IMR-90 (cell line): ENCODE measurements around the gene SERPINI2. TPM values are rescaled to one million over a fixed set of nuclear protein-coding genes. Genes with fewer than 3 reads are reported as not detected.
"Not testable (repeated sequence)": the region's sequence is repeated elsewhere in the genome, so short reads cannot be mapped to it uniquely, and the experiment has no call there.

Source experiments
- ATAC-seq: fragments of 200-7000 bp; cut with Tn5 transposase; 2 replicates; pipeline ENCODE4 v1.9.1; 2020; ENCODE audit warnings: low read depth, mild to moderate bottlenecking, moderate library complexity
- BruUV-seq: library from RNA; stranded (reverse); fragments of 400-500 nt; replicated peaks from 2 replicates; lab custom pipeline; 2021; lab: Mats Ljungman, UMichigan
- CTCF ChIA-PET: fragments of 300-600 bp; formaldehyde crosslinking; extraction: SDS; loops from one replicate; lab custom pipeline; 2021; ENCODE audit warnings: antibody characterized with exemption; lab: Yijun Ruan, JAX
- POLR2A ChIA-PET: fragments of 300-600 bp; sonication (Branson Sonifier 250); formaldehyde crosslinking; loops from one replicate; lab custom pipeline; 2022; ENCODE audit warnings: antibody characterized with exemption; ENCODE audit not compliant: unreplicated experiment; lab: Charles Lee
- DNase-seq: peaks from one replicate; pipeline ENCODE4 v3.0.0; 2013
- H2AFZ ChIP-seq: replicated peaks from 2 replicates; pipeline ENCODE3; 2013; ENCODE audit warnings: low read length, mild to moderate bottlenecking; ENCODE audit not compliant: poor library complexity
- H2AK5ac ChIP-seq: 2 replicates; pipeline ENCODE4 v1.6.1; 2013; ENCODE audit warnings: low read depth, low read length, inconsistent platforms
- H2AK9ac ChIP-seq: replicated peaks from 2 replicates; pipeline ENCODE3; 2013; ENCODE audit warnings: mild to moderate bottlenecking, low read depth, low read length, moderate library complexity; ENCODE audit not compliant: poor library complexity
- H2BK120ac ChIP-seq: 2 replicates; pipeline ENCODE4 v1.6.1; 2013; ENCODE audit warnings: low read depth, low read length, inconsistent platforms
- H2BK15ac ChIP-seq: 3 replicates; pipeline ENCODE4 v1.6.1; 2013; ENCODE audit warnings: low read depth, low read length, inconsistent platforms
- H2BK20ac ChIP-seq: 2 replicates; pipeline ENCODE4 v1.6.1; 2013; ENCODE audit warnings: low read depth, mild to moderate bottlenecking, inconsistent platforms, low read length, moderate library complexity
- H2BK5ac ChIP-seq: 2 replicates; pipeline ENCODE4 v1.6.1; 2013; ENCODE audit warnings: mild to moderate bottlenecking, low read depth, low read length, inconsistent platforms; ENCODE audit not compliant: poor library complexity, severe bottlenecking
- H3K14ac ChIP-seq: replicated peaks from 2 replicates; pipeline ENCODE4 v1.6.1; 2013; ENCODE audit warnings: low read depth, low read length, inconsistent platforms
- H3K18ac ChIP-seq: 2 replicates; pipeline ENCODE4 v1.6.1; 2013; ENCODE audit warnings: low read depth, low read length, control low read depth
- H3K23ac ChIP-seq: 2 replicates; pipeline ENCODE4 v1.6.1; 2013; ENCODE audit warnings: low read depth, low read length, inconsistent platforms
- H3K27ac ChIP-seq: 2 replicates; pipeline ENCODE4 v1.5.1; 2013; ENCODE audit warnings: mild to moderate bottlenecking, control low read depth, low read length; ENCODE audit not compliant: insufficient read depth
- H3K27me3 ChIP-seq: 2 replicates; pipeline ENCODE4 v1.6.1; 2013; ENCODE audit warnings: low read length; ENCODE audit not compliant: control insufficient read depth, insufficient read depth
- H3K36me3 ChIP-seq: 2 replicates; pipeline ENCODE4 v1.6.1; 2013; ENCODE audit warnings: low read length, mixed read lengths; ENCODE audit not compliant: control insufficient read depth, insufficient read depth
- H3K4ac ChIP-seq: 2 replicates; pipeline ENCODE4 v1.6.1; 2013; ENCODE audit warnings: low read depth, low read length, inconsistent platforms
- H3K4me1 ChIP-seq: 2 replicates; pipeline ENCODE4 v1.6.1; 2013; ENCODE audit warnings: low read length, mixed read lengths; ENCODE audit not compliant: control insufficient read depth, insufficient read depth
- H3K4me2 ChIP-seq: 2 replicates; pipeline ENCODE4 v1.6.1; 2013; ENCODE audit warnings: low read depth, mild to moderate bottlenecking, control low read depth, low read length, moderate library complexity
- H3K4me3 ChIP-seq: 2 replicates; pipeline ENCODE4 v1.5.1; 2013; ENCODE audit warnings: low read depth, mild to moderate bottlenecking, control low read depth, low read length, moderate library complexity; ENCODE audit not compliant: insufficient read depth
- H3K56ac ChIP-seq: 2 replicates; pipeline ENCODE4 v1.6.1; 2013; ENCODE audit warnings: low read length, inconsistent platforms; ENCODE audit not compliant: insufficient read depth; ENCODE audit errors: extremely low read depth
- H3K79me1 ChIP-seq, 2 experiments: 2 replicates each; pipeline ENCODE4 v1.6.1; 2013; ENCODE audit warnings: low read length in 2 of 2, inconsistent platforms in 1 of 2, low read depth in 1 of 2
- H3K9ac ChIP-seq: 2 replicates; pipeline ENCODE4 v1.6.1; 2013; ENCODE audit warnings: low read depth, low read length, control low read depth
- H3K9me1 ChIP-seq: 2 replicates; pipeline ENCODE4 v1.6.1; 2013; ENCODE audit warnings: low read length, inconsistent platforms; ENCODE audit not compliant: insufficient read depth
- H3K9me3 ChIP-seq: 2 replicates; pipeline ENCODE4 v1.6.1; 2013; ENCODE audit warnings: low read length; ENCODE audit not compliant: control insufficient read depth, insufficient read depth
- H4K20me1 ChIP-seq: 2 replicates; pipeline ENCODE4 v1.6.1; 2013; ENCODE audit warnings: low read length, inconsistent platforms; ENCODE audit not compliant: insufficient read depth
- H4K5ac ChIP-seq: 2 replicates; pipeline ENCODE4 v1.6.1; 2013; ENCODE audit warnings: mild to moderate bottlenecking, low read depth, low read length, control low read depth
- H4K8ac ChIP-seq, 2 experiments: 2 replicates each; pipeline ENCODE4 v1.6.1; 2013; ENCODE audit warnings: low read depth in 2 of 2, low read length in 2 of 2, control low read depth in 1 of 2, inconsistent platforms in 1 of 2
- H4K91ac ChIP-seq: 2 replicates; pipeline ENCODE4 v1.6.1; 2013; ENCODE audit warnings: low read depth, low read length, inconsistent platforms; ENCODE audit not compliant: insufficient read depth
- WGBS, 2 experiments: methylation state at CpG; one replicate each; pipeline versions ENCODE4 v1.1.5 to v1.1.7; 2013; ENCODE audit warnings: missing lambda C conversion rate in 2 of 2; ENCODE audit not compliant: insufficient read length in 1 of 2; ENCODE audit errors: extremely low coverage in 2 of 2; 5-methylcytosine and 5-hydroxymethylcytosine counted together
- dilution Hi-C: fragments of 300-500 bp; cut with HindIII; formaldehyde crosslinking; loops from one replicate; pipeline ENCODE4 v1.14.3; 2018; ENCODE audit warnings: low sequenced_read_pairs; ENCODE audit not compliant: unreplicated experiment
- in situ Hi-C: fragments of 300-500 bp; cut with MboI; formaldehyde crosslinking; loops from 3 replicates; pipeline ENCODE4 v1.14.3; 2019; ENCODE audit warnings: low sequenced_read_pairs, inconsistent platforms, mixed read lengths
- intact Hi-C: fragments of 100-400 bp; cut with micrococcal nuclease; formaldehyde crosslinking; loops from 2 replicates; pipeline ENCODE4 v1.10.0; 2022
- polyA plus RNA-seq, 3 experiments: library from polyadenylated mRNA; depleted of rRNA; stranded (reverse); fragments of >200 nt; gene quantifications; 2 replicates each; pipeline ENCODE4 v1.2.3, GENCODE V29; 2012; ENCODE audit warnings: low replicate concordance in 1 of 3
- total RNA-seq: library from RNA; depleted of rRNA; stranded (reverse); fragments of >200 nt; gene quantifications from 2 replicates; pipeline ENCODE4 v1.2.3, GENCODE V29; 2012

Gene SERPINI2
- total and polyA plus RNA-seq, 2 of the 4 experiments (the other 2 are of a cell fraction), result not detected

GRCh38 chr3:167426962-167427361 is 46.9 kb downstream of the SERPINI2 start:
- H3K23ac ChIP-seq, H3K27me3 ChIP-seq, H4K91ac ChIP-seq, CTCF ChIA-PET, H3K14ac ChIP-seq, H2BK15ac ChIP-seq, H2AFZ ChIP-seq, H3K79me1 ChIP-seq, H3K4me1 ChIP-seq, H3K18ac ChIP-seq, H3K27ac ChIP-seq, H3K9me1 ChIP-seq, H2BK5ac ChIP-seq, DNase-seq, H3K4me2 ChIP-seq, H3K36me3 ChIP-seq, POLR2A ChIA-PET, H3K9ac ChIP-seq, intact Hi-C loops, H3K4ac ChIP-seq, H2BK20ac ChIP-seq, in situ Hi-C loops, H4K20me1 ChIP-seq, H4K5ac ChIP-seq, ATAC-seq, H2AK9ac ChIP-seq, dilution Hi-C loops, H3K9me3 ChIP-seq, H3K56ac ChIP-seq, H3K4me3 ChIP-seq, H2AK5ac ChIP-seq, H4K8ac ChIP-seq, BruUV-seq, H2BK120ac ChIP-seq: not testable (repeated sequence)
- no CpG with 5 or more reads among the region's 3 CpGs for WGBS, 2 experiments

- H3K18ac ChIP-seq, H3K4ac ChIP-seq, H2BK20ac ChIP-seq, ATAC-seq, H4K8ac ChIP-seq, H2AK9ac ChIP-seq, H3K23ac ChIP-seq, DNase-seq, H3K9me3 ChIP-seq, H2AK5ac ChIP-seq, H3K79me1 ChIP-seq, H3K27ac ChIP-seq, H3K4me3 ChIP-seq, H3K9ac ChIP-seq, H3K4me2 ChIP-seq, dilution Hi-C loops, H3K4me1 ChIP-seq, H3K56ac ChIP-seq, H3K36me3 ChIP-seq, BruUV-seq, H2AFZ ChIP-seq, H3K14ac ChIP-seq, H4K20me1 ChIP-seq, in situ Hi-C loops, H3K9me1 ChIP-seq, H3K27me3 ChIP-seq, H2BK5ac ChIP-seq, POLR2A ChIA-PET, CTCF ChIA-PET, H2BK120ac ChIP-seq, intact Hi-C loops, H4K5ac ChIP-seq, H2BK15ac ChIP-seq, H4K91ac ChIP-seq: not testable (repeated sequence)
- WGBS, 2 experiments, result no CpG with 5 or more reads among the region's 4 CpGs
Measured at GRCh38 chr3:167422396-167422795, 51.4 kb downstream of the SERPINI2 start.
